H1 (cell line): ENCODE data around the gene DENND1A. TPM values are rescaled to one million over a fixed set of nuclear protein-coding genes. Genes with fewer than 3 reads are reported as not detected.

Experiments
- EP300 ChIP-seq, 2 experiments: IDR thresholded peaks; 1 replicate in 1 of 2; 2 replicates in 1 of 2; pipeline ENCODE4 v1.6.1; 2011 to 2012; ENCODE audit warnings: low read depth in 2 of 2, low read length in 2 of 2, mild to moderate bottlenecking in 2 of 2, borderline replicate concordance in 1 of 2, inconsistent platforms in 1 of 2, moderate library complexity in 1 of 2
- JUN ChIP-seq: IDR thresholded peaks from 2 replicates; pipeline ENCODE4 v1.6.1; 2011; ENCODE audit warnings: low read depth, mild to moderate bottlenecking, improper control_type of control experiment, low read length
- POLR2A ChIP-seq, 2 experiments: IDR thresholded peaks; 1 replicate in 1 of 2; 2 replicates in 1 of 2; pipeline ENCODE4 v1.6.1; 2011; ENCODE audit warnings: low read depth in 2 of 2, low read length in 2 of 2, mild to moderate bottlenecking in 2 of 2; ENCODE audit errors: control extremely low read depth in 1 of 2
- RFX5 ChIP-seq: IDR thresholded peaks from 2 replicates; pipeline ENCODE4 v1.6.1; 2011; ENCODE audit warnings: low read depth, low read length, improper control_type of control experiment, borderline replicate concordance
- SIN3A ChIP-seq, 2 experiments: IDR thresholded peaks in 1 of 2; conservative IDR thresholded peaks in 1 of 2; 2 replicates each; pipeline ENCODE4 v1.6.1; 2011 to 2012; ENCODE audit warnings: low read length in 2 of 2, improper control_type of control experiment in 1 of 2, low read depth in 1 of 2, mild to moderate bottlenecking in 1 of 2
- TCF12 ChIP-seq: IDR thresholded peaks from 2 replicates; pipeline ENCODE4 v1.6.1; 2011; ENCODE audit warnings: low read depth, mild to moderate bottlenecking, low read length
- polyA plus RNA-seq, 7 experiments: library from polyadenylated mRNA; depleted of rRNA in 3 of 7; stranded (reverse) in 5 of 7; unstranded in 2 of 7; fragments of >200 nt in 5 of 7; fragments of 200-250 nt in 2 of 7; gene quantifications; 1 replicate in 5 of 7; 2 replicates in 1 of 7; 4 replicates in 1 of 7; pipeline versions ENCODE4 v1.2.1 to v1.2.3, GENCODE V29; 2011 to 2013; ENCODE audit warnings: missing spikeins in 2 of 7, mixed read lengths in 2 of 7
- total RNA-seq: library from RNA; stranded (reverse); fragmentation: NEBNext Ultra II Directional; extraction: Animal tissue kit (Norgen Biotek cat#: 25700); gene quantifications from 2 replicates; pipeline ENCODE4 v1.2.1, GENCODE V29; 2021

DENND1A gene
- total and polyA plus RNA-seq, 2 of the 8 experiments (the other 6 are each of a cell fraction or from before 2014, with no cell fraction given) = 24.1 to 26.4 TPM

- no peak for TF ChIP-seq POLR2A (IDR thresholded peaks at IDR 0.05; ENCODE audit: control extremely low read depth in 1 of 2, low read depth in 2 of 2, low read length in 2 of 2)
- no peak for TF ChIP-seq JUN
- TF ChIP-seq TCF12 = no peak
- TF ChIP-seq RFX5 = no peak
- no peak for TF ChIP-seq SIN3A (conservative IDR thresholded peaks at IDR 0.05 in 1 of 2, IDR thresholded peaks at IDR 0.05 in 1 of 2; ENCODE audit: low read depth in 1 of 2, low read length in 2 of 2)
- TF ChIP-seq EP300 (IDR thresholded peaks at IDR 0.05; ENCODE audit: borderline replicate concordance in 1 of 2, low read depth in 2 of 2, low read length in 2 of 2) = no peak
Observed at GRCh38 chr9:123361086-123361730, 568.7 kb downstream of the DENND1A start (continued).
